ENCODE results near the gene SEMA3E.
"Not testable (repeated sequence)": the region's sequence is repeated elsewhere in the genome, so short reads cannot be mapped to it uniquely, and the experiment has no call there.

Gene SEMA3E

GRCh38 chr7:83689855-83690254, 40.9 kb upstream of the SEMA3E start:
- no peak for TF ChIP-seq CTCF (IDR thresholded peaks at IDR 0.05; ENCODE audit: control extremely low read depth, extremely low read depth, low read depth, missing control alignments)
- ChIA-PET CTCF (no interaction called here), POLR2A (no interaction called here)
- DNase-seq (ENCODE audit: extremely low spot score): no peak

GRCh38 chr7:83686416-83686815, 37.5 kb upstream of the SEMA3E start:
- no peak for DNase-seq (ENCODE audit: extremely low spot score)
- ChIA-PET POLR2A (no interaction called here), CTCF (no interaction called here)
- TF ChIP-seq CTCF (IDR thresholded peaks at IDR 0.05; ENCODE audit: control extremely low read depth, extremely low read depth, low read depth, missing control alignments): no peak

GRCh38 chr7:83684928-83685327, 36.0 kb upstream of the SEMA3E start:
- no peak for DNase-seq (ENCODE audit: extremely low spot score)
- ChIA-PET CTCF (interaction anchor here (0.5 to 1.0 kb wide), 2 partner anchors 14 to 65 kb away, joined by 3 read pairs; no protein-coding TSS in a partner anchor), POLR2A (no interaction called here)
- no peak for TF ChIP-seq CTCF (IDR thresholded peaks at IDR 0.05; ENCODE audit: control extremely low read depth, extremely low read depth, low read depth, missing control alignments)

- no peak for DNase-seq (ENCODE audit: extremely low spot score)
- ChIA-PET CTCF (no interaction called here), POLR2A (no interaction called here)
- TF ChIP-seq CTCF (IDR thresholded peaks at IDR 0.05; ENCODE audit: control extremely low read depth, extremely low read depth, low read depth, missing control alignments): no peak
Measured at GRCh38 chr7:83681200-83681778, 32.4 kb upstream of the SEMA3E start.

- ChIA-PET POLR2A (no interaction called here), CTCF (interaction anchor here (1.2 kb wide), 1 partner anchor 19 kb away, joined by 3 read pairs; no protein-coding TSS in a partner anchor)
- no peak for DNase-seq (ENCODE audit: extremely low spot score)
- TF ChIP-seq CTCF (IDR thresholded peaks at IDR 0.05; ENCODE audit: control extremely low read depth, extremely low read depth, low read depth, missing control alignments): no peak
Measured at GRCh38 chr7:83677180-83677866, 28.4 kb upstream of the SEMA3E start.

- DNase-seq (ENCODE audit: extremely low spot score); POLR2A ChIA-PET: not testable (repeated sequence)
- CTCF ChIA-PET: interaction anchor here (1.7 kb wide), 1 partner anchor 12 kb away, joined by 3 read pairs; no protein-coding TSS in a partner anchor
Measured at GRCh38 chr7:83673291-83673690, 24.4 kb upstream of the SEMA3E start.

- no peak for TF ChIP-seq CTCF (IDR thresholded peaks at IDR 0.05; ENCODE audit: control extremely low read depth, extremely low read depth, low read depth, missing control alignments)
- ChIA-PET CTCF (interaction anchor here (1.4 to 1.6 kb wide), 2 partner anchors 12 to 14 kb away, joined by 3 to 4 read pairs; no protein-coding TSS in a partner anchor), POLR2A (no interaction called here)
- no peak for DNase-seq (ENCODE audit: extremely low spot score)
Measured at GRCh38 chr7:83672157-83672556, 23.2 kb upstream of the SEMA3E start.

All from GM10248 (cell line).